K562 (cell line): ENCODE results near the gene TSPAN18. TPM values are rescaled to one million over a fixed set of nuclear protein-coding genes. Genes with fewer than 3 reads are reported as not detected.

Experiments used
- ATAC-seq: fragments of 200-7000 bp; cut with Tn5 transposase; 3 replicates; pipeline ENCODE4 v1.9.1; 2020; ENCODE audit warnings: moderate library complexity
- BruUV-seq: library from RNA; stranded (reverse); fragments of 400-500 nt; replicated peaks from 2 replicates; lab custom pipeline; 2021; lab: Mats Ljungman, UMichigan
- CTCF ChIA-PET: fragments of 300-600 bp; formaldehyde crosslinking; extraction: SDS; loops from one replicate; lab custom pipeline; 2021; ENCODE audit warnings: low intra/inter-chr PET ratio; lab: Yijun Ruan, JAX
- POLR2A ChIA-PET: fragments of 300-600, 350-650 bp; sonication (Branson Sonifier 250); formaldehyde crosslinking; extraction: SDS; loops from one replicate; lab custom pipeline; 2021; ENCODE audit warnings: antibody characterized with exemption, inconsistent platforms; lab: Yijun Ruan, JAX
- DNase-seq, 4 experiments: peaks; one replicate each; pipeline versions ENCODE4 v3.0.0 to v3.0.0-alpha.2; 2011 to 2018; ENCODE audit warnings: low spot score in 3 of 4, mixed read lengths in 3 of 4; ENCODE audit errors: extremely low read depth in 1 of 4
- FAIRE-seq: peaks from 2 replicates; lab custom pipeline; 2011; peaks lifted over from hg19 to GRCh38; lab: Jason Lieb, UNC
- H2AFZ ChIP-seq: 2 replicates; pipeline ENCODE4 v1.6.0; 2011; ENCODE audit warnings: low read depth, low read length, control low read depth, inconsistent platforms
- H3K27ac ChIP-seq: fragments of 200-600 bp; 3 replicates; pipeline ENCODE4 v1.8.0; 2011; ENCODE audit warnings: low read depth, mild to moderate bottlenecking, control low read depth, inconsistent platforms, low read length, moderate library complexity, mixed read lengths; ENCODE audit errors: extremely low read depth
- H3K27me3 ChIP-seq, 2 experiments: fragments of 300-600 bp in 1 of 2; 2 replicates in 1 of 2; 3 replicates in 1 of 2; pipeline versions ENCODE4 v1.6.0 to v1.8.0; 2011; ENCODE audit warnings: inconsistent platforms in 2 of 2, low read length in 2 of 2, mild to moderate bottlenecking in 1 of 2, mixed read lengths in 1 of 2, moderate library complexity in 1 of 2; ENCODE audit not compliant: control insufficient read depth in 2 of 2, insufficient read depth in 2 of 2
- H3K36me3 ChIP-seq: fragments of 300-600 bp; 3 replicates; pipeline ENCODE4 v1.8.0; 2011; ENCODE audit warnings: mild to moderate bottlenecking, low read length, inconsistent platforms; ENCODE audit not compliant: control insufficient read depth, insufficient read depth
- H3K4me1 ChIP-seq, 2 experiments: fragments of 200-600 bp in 1 of 2; replicated peaks in 1 of 2; 2 replicates in 1 of 2; 3 replicates in 1 of 2; pipeline versions ENCODE4 v1.5.1 to v1.8.0; 2011; ENCODE audit warnings: inconsistent platforms in 2 of 2, low read length in 2 of 2, mild to moderate bottlenecking in 1 of 2, mixed read lengths in 1 of 2, moderate library complexity in 1 of 2; ENCODE audit not compliant: control insufficient read depth in 2 of 2, insufficient read depth in 2 of 2
- H3K4me2 ChIP-seq: 2 replicates; pipeline ENCODE4 v1.6.1; 2011; ENCODE audit warnings: low read length, control low read depth, inconsistent platforms, mixed read lengths; ENCODE audit not compliant: insufficient read depth
- H3K4me3 ChIP-seq: fragments of 200-600 bp; sonication (generic), shearing (Covaris generic); 2 replicates; pipeline ENCODE4 v1.5.1; 2016; ENCODE audit warnings: control low read depth, inconsistent platforms
- H3K79me2 ChIP-seq: fragments of 200-600 bp; 3 replicates; pipeline ENCODE4 v1.8.0; 2011; ENCODE audit warnings: low read length, inconsistent platforms; ENCODE audit not compliant: control insufficient read depth, insufficient read depth
- H3K9ac ChIP-seq, 2 experiments: 2 replicates each; pipeline versions ENCODE4 v1.6.0 to v1.6.1; 2011; ENCODE audit warnings: low read depth in 2 of 2, low read length in 2 of 2, control low read depth in 1 of 2, inconsistent platforms in 1 of 2, mild to moderate bottlenecking in 1 of 2, mixed read lengths in 1 of 2; ENCODE audit not compliant: insufficient read depth in 1 of 2
- H3K9me1 ChIP-seq: one replicate; pipeline ENCODE4 v1.6.0; 2011; ENCODE audit warnings: inconsistent platforms, mild to moderate bottlenecking, low read length, moderate library complexity; ENCODE audit not compliant: control insufficient read depth, insufficient read depth
- H3K9me3 ChIP-seq: replicated peaks from 2 replicates; pipeline ENCODE4 v1.5.1; 2011; ENCODE audit warnings: low read depth, low read length, inconsistent platforms; ENCODE audit not compliant: control insufficient read depth, insufficient read depth
- H4K20me1 ChIP-seq: replicated peaks from 2 replicates; pipeline ENCODE4 v1.6.1; 2011; ENCODE audit warnings: low read length, inconsistent platforms, mixed read lengths; ENCODE audit not compliant: control insufficient read depth, insufficient read depth
- BRD4 ChIP-seq: fragments of 200-600 bp; sonication (generic); IDR thresholded peaks from 2 replicates; pipeline ENCODE4 v1.6.1; 2017; ENCODE audit warnings: inconsistent platforms
- CBX8 ChIP-seq: fragments of 200-600 bp; sonication (generic); IDR thresholded peaks from 2 replicates; pipeline ENCODE4 v1.6.1; 2012; ENCODE audit warnings: borderline replicate concordance, mixed run types, low read depth, mild to moderate bottlenecking, moderate library complexity, mixed read lengths, low read length, control low read depth, inconsistent platforms; ENCODE audit not compliant: poor library complexity, severe bottlenecking; ENCODE audit errors: extremely low read depth
- CGGBP1 ChIP-seq: fragments of 250-450 bp; sonication (Bioruptor Pico); IDR thresholded peaks from 2 replicates; pipeline ENCODE4 v1.9.0; 2021; ENCODE audit warnings: mild to moderate bottlenecking
- CREBBP ChIP-seq: IDR thresholded peaks from one replicate; pipeline ENCODE4 v1.6.1; 2012; ENCODE audit warnings: low read depth, mild to moderate bottlenecking, control low read depth, inconsistent platforms, low read length
- ELF2 ChIP-seq: fragments of 250-450 bp; sonication (Bioruptor Pico); IDR thresholded peaks from 2 replicates; pipeline ENCODE4 v1.5.0; 2021; ENCODE audit warnings: mild to moderate bottlenecking
- GABPB1 ChIP-seq: sonication (generic); formaldehyde crosslinking; IDR thresholded peaks from 2 replicates; pipeline ENCODE4 v1.8.0; 2022; ENCODE audit warnings: mild to moderate bottlenecking, missing genetic modification reagents
- GTF2B ChIP-seq: IDR thresholded peaks from 2 replicates; pipeline ENCODE4 v1.6.1; 2011; ENCODE audit not compliant: insufficient read length; ENCODE audit errors: extremely low read depth
- JUND ChIP-seq, 2 experiments: IDR thresholded peaks; 2 replicates in 1 of 2; 3 replicates in 1 of 2; pipeline ENCODE4 v1.6.1; 2011; ENCODE audit warnings: borderline replicate concordance in 2 of 2, low read depth in 2 of 2, low read length in 2 of 2, improper control_type of control experiment in 1 of 2, missing biosample characterization in 1 of 2, missing genetic modification characterization in 1 of 2, missing genetic modification reagents in 1 of 2
- KLF13 ChIP-seq: fragments of 450-650 bp; IDR thresholded peaks from 2 replicates; pipeline ENCODE4 v1.6.1; 2016; ENCODE audit warnings: missing genetic modification characterization, low read depth, mild to moderate bottlenecking, missing compliant biosample characterization, moderate library complexity, borderline replicate concordance
- RCOR1 ChIP-seq, 2 experiments: IDR thresholded peaks; 2 replicates each; pipeline ENCODE4 v1.6.1; 2012; ENCODE audit warnings: low read depth in 2 of 2, low read length in 2 of 2, borderline replicate concordance in 1 of 2, improper control_type of control experiment in 1 of 2
- SMC3 ChIP-seq: conservative IDR thresholded peaks from 2 replicates; pipeline ENCODE4 v1.6.1; 2011; ENCODE audit warnings: low read depth, low read length, improper control_type of control experiment; ENCODE audit not compliant: insufficient read depth
- STAG1 ChIP-seq: sonication (generic); formaldehyde crosslinking; IDR thresholded peaks from 2 replicates; pipeline ENCODE4 v1.5.0; 2020; ENCODE audit warnings: missing genetic modification reagents, borderline replicate concordance
- TFE3 ChIP-seq: fragments of 450-650 bp; formaldehyde crosslinking; IDR thresholded peaks from 2 replicates; pipeline ENCODE4 v1.4.0; 2020; ENCODE audit warnings: mild to moderate bottlenecking, mixed read lengths
- U2AF2 ChIP-seq: fragments of 200-400 bp; formaldehyde crosslinking; optimal IDR thresholded peaks from 2 replicates; pipeline ENCODE3; 2017; ENCODE audit warnings: low read depth, mild to moderate bottlenecking, low read length
- ZKSCAN8 ChIP-seq: fragments of 200-800 bp; sonication (Bioruptor generic); IDR thresholded peaks from 2 replicates; pipeline ENCODE4 v1.6.1; 2016; ENCODE audit warnings: missing genetic modification characterization, missing compliant biosample characterization
- ZNF134 ChIP-seq: fragments of 250-450 bp; sonication (Bioruptor Pico); conservative IDR thresholded peaks from 2 replicates; pipeline ENCODE4 v1.4.0; 2020
- ZNF512 ChIP-seq: IDR thresholded peaks from 2 replicates; pipeline ENCODE4 v1.6.1; 2016; ENCODE audit warnings: missing genetic modification characterization, missing compliant biosample characterization
- WGBS: fragments of 100-300 bp; shearing (Covaris generic); methylation state at CpG from one replicate; pipeline ENCODE4 v1.1.6; 2016; ENCODE audit warnings: low coverage, mixed read lengths; ENCODE audit not compliant: insufficient coverage; ENCODE audit errors: missing lambda C conversion rate; 5-methylcytosine and 5-hydroxymethylcytosine counted together
- in situ Hi-C: fragments of 300-500 bp; cut with MboI; formaldehyde crosslinking; loops from 4 replicates; pipeline ENCODE4 v1.15.0; 2018; ENCODE audit warnings: inconsistent platforms, mixed read lengths
- intact Hi-C: fragments of 100-400 bp; cut with micrococcal nuclease; formaldehyde crosslinking; loops from 2 replicates; pipeline ENCODE4 v1.14.2; 2022
- polyA plus RNA-seq, 8 experiments: library from polyadenylated mRNA; depleted of rRNA in 4 of 8; stranded (reverse) in 5 of 8; unstranded in 3 of 8; fragments of >200 nt; fragmentation: Nextera tagmentation in 2 of 8; fragmentation: Illumina TruSeq in 1 of 8; extraction: Ambion mirVana in 2 of 8; extraction: Trizol in 1 of 8; gene quantifications; 2 replicates each; pipeline versions ENCODE4 v1.2.1 to v1.2.3, GENCODE V29; 2011 to 2014; ENCODE audit warnings: inconsistent platforms in 1 of 8, missing spikeins in 1 of 8
- total RNA-seq, 7 experiments: library from RNA; depleted of rRNA in 6 of 7; stranded (reverse); fragments of >200 nt in 6 of 7; fragmentation: Illumina TruSeq in 2 of 7; extraction: Trizol in 2 of 7; gene quantifications; 2 replicates each; pipeline versions ENCODE4 v1.2.1 to v1.2.3, GENCODE V29; 2011 to 2021; ENCODE audit warnings: low replicate concordance in 1 of 7

The TSPAN18 gene
- total and polyA plus RNA-seq, 9 of the 15 experiments (the other 6 are each of a cell fraction or from before 2014, with no cell fraction given), result 0.17 to 0.35 (median 0.22) TPM; not detected in 4

GRCh38 chr11:44927174-44927661, 200.5 kb downstream of the TSPAN18 start:
- peaks cover 0 to 2% of the 10 kb centered on the region in 2 experiments; a peak in 1 of 5 replicates for H3K4me1 ChIP-seq
- peak; percentile 75 for FAIRE-seq
- no peak overlapping the region for H3K4me2 ChIP-seq
- no peaks in the 10 kb centered on the region for H3K9me1 ChIP-seq
- no peak overlapping the region for H2AFZ ChIP-seq
- peaks cover 0 to 35% of the 10 kb centered on the region in 2 experiments; a peak in 2 of 5 replicates for H3K27me3 ChIP-seq
- H3K79me2 ChIP-seq, result no peaks in the 10 kb centered on the region
- no peaks in the 10 kb centered on the region for H3K36me3 ChIP-seq
- H3K27ac ChIP-seq, result no peak overlapping the region
- H3K9me3 ChIP-seq, result no peaks in the 10 kb centered on the region
- no TSS peak for BruUV-seq
- CTCF ChIA-PET, result interaction anchor here (1.3 to 2.2 kb wide), 4 partner anchors 9 to 306 kb away, joined by 4 to 12 read pairs (median 8); no protein-coding TSS in a partner anchor
- peaks cover 12% of the 10 kb centered on the region; the same call in 1 of the 2 replicates for H4K20me1 ChIP-seq
- intact Hi-C loops (loop anchor here (1.0 kb wide), 1 partner anchor 178 kb away; no protein-coding TSS in a partner anchor), in situ Hi-C loops (loop anchor here (5.0 kb wide), 2 partner anchors 180 to 400 kb away; no protein-coding TSS in a partner anchor)
- 4% methylated on average over 16 of the region's 16 CpGs for WGBS
- no peak overlapping the region for H3K9ac ChIP-seq
- ATAC-seq, result peak; percentile 94
- H3K4me3 ChIP-seq, result no peak overlapping the region
- POLR2A ChIA-PET, result interaction anchor here (0.9 to 1.0 kb wide), 2 partner anchors 8 to 19 kb away, joined by 3 to 4 read pairs; no protein-coding TSS in a partner anchor
- DNase-seq, result peak; percentile 70 to 82 (median 78)
- TF ChIP-seq CREBBP, result no peak
- no peak for TF ChIP-seq ZKSCAN8 (CRISPR knock-in tag)
- TF ChIP-seq TFE3 (CRISPR knock-in tag), result no peak
- TF ChIP-seq ZNF134 (CRISPR knock-in tag), result no peak
- TF ChIP-seq JUND (IDR thresholded peaks at IDR 0.05; ENCODE audit: borderline replicate concordance, low read depth, low read length), result no peak
- TF ChIP-seq JUND (tag; IDR thresholded peaks at IDR 0.05; ENCODE audit: borderline replicate concordance, low read depth, low read length), result no peak
- TF ChIP-seq ELF2 (CRISPR knock-in tag), result no peak
- no peak for TF ChIP-seq ZNF512
- TF ChIP-seq CGGBP1, result no peak
- peak; percentile 72 for TF ChIP-seq STAG1 (CRISPR knock-in tag)
- TF ChIP-seq RCOR1 (IDR thresholded peaks at IDR 0.05; ENCODE audit: borderline replicate concordance in 1 of 2, low read depth in 2 of 2, low read length in 2 of 2), result 0 out of 4 replicates have a peak, but pooled peaks of 1 of the 2 experiments have one; percentile 11
- no peak for TF ChIP-seq KLF13 (tag)
- no peak for TF ChIP-seq GTF2B
- no peak for TF ChIP-seq U2AF2
- TF ChIP-seq BRD4, result no peak
- TF ChIP-seq CBX8, result no peak
- TF ChIP-seq GABPB1 (CRISPR knock-in tag), result no peak
- peak; percentile 68 for TF ChIP-seq SMC3
